GM19455 (cell line): ENCODE results near the gene ZBTB16.

ENCODE experiments used
- ATAC-seq: cut with Tn5 transposase; IDR thresholded peaks from one replicate; pipeline ENCODE4 v1.9.1; 2021; ENCODE audit not compliant: unreplicated experiment

ZBTB16 gene

GRCh38 chr11:114147375-114148012 is 88.0 kb downstream of the ZBTB16 start:
- ATAC-seq = no peak

GRCh38 chr11:114148013-114148382 is 88.5 kb downstream of the ZBTB16 start:
- no peak for ATAC-seq

GRCh38 chr11:114149689-114150407 is 90.3 kb downstream of the ZBTB16 start:
- no peak for ATAC-seq

DNA sequence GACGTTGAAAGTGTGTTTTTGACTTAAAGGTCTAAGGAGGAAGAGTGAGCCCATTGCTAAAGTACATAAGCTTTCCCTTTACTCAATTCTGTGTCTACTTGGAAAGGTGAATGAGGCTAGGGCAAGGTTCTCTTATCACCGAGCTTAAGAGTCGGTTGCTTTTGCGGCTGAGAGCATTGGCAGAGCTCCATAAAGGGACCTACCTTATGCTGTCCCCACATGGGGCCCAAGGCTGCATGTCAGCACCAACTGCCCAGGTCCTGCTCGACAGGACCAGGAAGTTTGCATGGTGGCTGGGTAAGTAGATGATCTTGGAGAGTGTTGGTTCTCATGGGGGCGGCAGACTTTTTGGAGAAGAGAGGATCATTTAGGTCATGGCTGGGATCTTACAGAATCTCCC is 91.2 kb downstream of the ZBTB16 start:
- no peak for ATAC-seq

GRCh38 chr11:114151631-114152030 is 92.1 kb downstream of the ZBTB16 start:
- ATAC-seq = no peak

DNA sequence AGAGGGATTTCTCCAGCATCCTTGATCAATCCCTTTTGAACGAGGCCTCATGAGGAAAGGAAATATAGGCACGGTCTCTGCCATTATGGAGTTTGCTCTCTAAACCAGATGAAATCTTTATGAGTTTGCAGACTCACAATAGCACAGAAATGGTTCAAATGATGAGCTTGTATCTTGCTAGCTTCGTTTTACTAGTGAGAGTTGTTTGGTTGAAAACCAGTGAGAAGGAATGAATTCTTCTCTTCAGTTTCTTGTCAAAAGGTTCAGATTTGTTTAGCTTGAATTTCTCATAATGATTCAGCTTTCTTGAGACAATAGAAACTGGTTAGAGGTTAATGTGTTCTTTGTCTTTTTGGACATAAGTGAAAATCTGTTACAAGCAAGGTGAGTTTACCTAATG is 92.7 kb downstream of the ZBTB16 start:
- no peak for ATAC-seq

DNA sequence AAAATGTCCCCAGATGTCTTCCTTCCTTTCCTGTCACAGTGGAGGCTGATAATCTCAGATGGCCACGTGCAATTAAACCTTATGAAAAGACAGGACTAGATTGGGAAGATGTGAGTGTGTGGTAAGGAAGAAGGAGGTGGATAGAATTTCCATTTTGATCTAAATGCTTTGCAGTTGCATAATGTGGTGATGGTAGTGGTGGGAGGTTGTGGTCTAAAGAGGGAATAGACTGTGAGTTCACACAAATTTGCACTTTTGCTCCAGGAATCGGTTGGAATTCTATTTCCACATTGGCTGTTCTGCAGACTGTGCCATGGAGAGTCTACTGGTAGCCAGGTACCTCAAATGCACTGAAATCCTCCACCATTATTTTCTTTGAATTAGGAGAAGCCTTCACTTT is 93.3 kb downstream of the ZBTB16 start:
- no peak for ATAC-seq

DNA sequence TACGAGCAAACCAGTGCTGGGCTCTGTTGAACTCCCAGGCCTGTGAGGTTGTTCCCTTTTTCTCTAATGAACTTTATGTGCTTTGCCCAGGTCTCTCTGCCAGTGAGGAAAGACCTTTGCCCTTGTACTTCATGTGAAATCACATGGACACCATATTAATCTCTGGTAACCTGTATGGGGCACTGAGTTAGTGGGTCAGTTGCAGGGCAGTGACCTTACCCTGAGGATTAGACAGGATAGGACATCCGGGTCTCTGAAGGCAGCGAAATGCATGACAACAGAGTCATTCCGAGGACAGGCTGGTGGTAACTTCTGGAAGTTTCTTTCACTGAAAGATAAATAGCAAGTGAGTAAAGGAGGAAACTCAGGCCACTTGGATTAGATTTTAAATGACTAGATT is 93.7 kb downstream of the ZBTB16 start:
- ATAC-seq = no peak

- ATAC-seq = no peak
These were observed 94.9 kb downstream of the ZBTB16 start for GRCh38 chr11:114154271-114155047.

DNA sequence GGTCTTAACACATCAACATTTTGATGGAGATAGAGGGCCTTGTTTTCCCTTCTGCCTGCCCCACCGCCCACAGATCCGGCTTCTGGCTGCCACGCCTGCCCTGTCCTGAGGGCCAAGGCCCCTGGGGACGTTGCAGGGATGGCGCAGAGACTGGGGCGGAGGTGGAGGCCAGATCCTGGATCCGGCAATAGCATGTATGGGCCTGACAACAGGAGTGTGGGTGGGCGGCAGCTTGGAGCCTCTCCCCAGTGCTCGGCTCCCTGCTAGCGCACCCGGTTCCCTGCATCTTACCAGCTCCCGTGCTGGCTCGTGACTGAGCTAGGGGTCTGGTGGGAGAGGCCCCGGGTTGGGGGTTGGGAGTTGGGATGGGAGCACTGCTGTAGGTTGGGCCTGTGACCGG is 95.6 kb downstream of the ZBTB16 start:
- ATAC-seq = no peak

DNA sequence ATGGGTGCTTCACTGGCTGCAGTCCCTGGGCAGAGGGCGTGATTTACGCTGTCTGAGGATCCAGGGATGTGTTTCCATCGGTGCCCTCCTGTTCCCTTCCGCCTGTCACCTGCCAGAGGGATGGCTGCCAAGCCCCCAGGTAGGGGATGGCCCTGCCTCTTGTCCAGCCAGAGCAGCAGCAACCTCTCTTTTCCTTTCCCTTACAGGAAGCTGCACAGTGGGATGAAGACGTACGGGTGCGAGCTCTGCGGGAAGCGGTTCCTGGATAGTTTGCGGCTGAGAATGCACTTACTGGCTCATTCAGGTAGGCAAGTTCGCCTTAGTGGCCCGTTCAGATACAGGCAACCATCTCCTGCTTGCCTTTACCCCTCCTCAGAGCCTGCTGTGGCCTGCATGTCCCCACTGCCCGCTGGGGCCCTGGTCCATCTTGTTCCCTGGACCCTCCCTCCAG is 96.6 kb downstream of the ZBTB16 start:
- no peak for ATAC-seq

GRCh38 chr11:114156782-114157181 is 97.3 kb downstream of the ZBTB16 start:
- ATAC-seq = no peak

DNA sequence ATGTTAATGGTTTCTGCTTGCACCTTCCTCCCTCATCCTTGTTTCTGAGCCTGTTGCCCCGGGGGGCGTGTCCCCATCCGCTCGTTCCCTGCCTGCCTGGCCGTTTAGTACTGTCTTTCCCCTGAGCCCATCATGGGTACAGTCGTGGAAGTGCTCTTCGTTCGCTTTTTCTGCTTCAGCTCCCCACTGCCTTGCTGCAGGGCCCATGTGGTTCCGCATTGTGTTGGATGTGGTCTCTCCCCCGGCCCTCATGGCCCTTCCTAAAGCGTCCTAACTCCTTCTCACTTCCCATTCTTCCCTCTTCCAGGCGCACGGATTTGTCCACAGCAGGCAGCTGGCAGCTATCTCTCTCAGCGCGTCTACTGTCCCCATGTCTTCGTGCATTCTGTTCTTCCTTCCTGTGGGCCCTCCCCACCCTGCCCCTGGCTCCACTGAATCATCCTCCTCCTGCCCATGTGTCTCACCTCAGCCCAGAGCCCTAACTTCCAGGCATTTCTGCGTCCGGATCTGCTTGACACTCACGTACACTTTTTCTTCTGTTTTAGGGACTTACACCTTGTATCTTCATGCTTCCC is 98.1 kb downstream of the ZBTB16 start:
- ATAC-seq = no peak

GRCh38 chr11:114158421-114158820 is 98.9 kb downstream of the ZBTB16 start:
- ATAC-seq = no peak

DNA sequence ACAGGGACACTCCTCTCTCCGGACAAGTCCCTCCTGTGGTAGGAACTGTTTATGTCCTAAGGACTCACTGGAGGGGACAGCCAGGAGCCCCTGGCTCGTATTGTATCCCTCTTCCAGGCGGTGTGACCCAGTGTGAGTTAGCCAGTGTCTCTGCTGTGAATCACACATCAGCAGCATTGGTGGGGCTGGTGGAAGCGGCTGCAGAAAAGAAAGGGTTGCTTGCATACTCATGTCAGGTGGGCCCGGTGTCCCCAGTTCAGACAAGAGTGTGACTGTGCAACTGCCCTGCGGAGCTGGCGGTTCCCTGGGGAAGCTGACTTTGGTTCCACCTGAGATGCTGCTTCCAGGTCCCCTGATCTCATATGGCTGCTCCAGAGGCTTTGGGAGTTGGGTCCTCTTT is 99.4 kb downstream of the ZBTB16 start:
- ATAC-seq = no peak

DNA sequence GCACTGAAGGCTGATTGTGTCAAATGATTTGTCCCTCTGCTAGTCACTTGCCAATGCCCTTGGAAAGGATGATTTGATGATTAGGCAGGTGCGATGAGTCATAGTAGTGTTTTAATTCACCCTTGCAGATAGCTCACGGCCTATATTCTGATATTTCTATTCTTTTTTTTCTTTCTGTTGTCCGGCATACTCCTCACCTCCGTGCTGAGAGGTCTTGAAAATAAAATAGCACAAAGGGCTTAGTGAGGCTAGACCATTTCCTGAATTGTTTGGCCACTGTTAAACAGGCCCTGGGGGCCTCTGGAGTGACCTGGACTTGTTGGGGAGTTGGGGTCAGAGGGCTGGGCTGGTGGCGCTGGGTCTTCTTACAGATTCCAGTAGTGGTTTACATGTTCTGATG is 99.8 kb downstream of the ZBTB16 start:
- ATAC-seq = no peak

GRCh38 chr11:114159802-114160632 is 100.5 kb downstream of the ZBTB16 start:
- ATAC-seq = no peak

- ATAC-seq = no peak
These were observed 101.4 kb downstream of the ZBTB16 start for GRCh38 chr11:114160894-114161293.

- no peak for ATAC-seq
These were observed 102.2 kb downstream of the ZBTB16 start for GRCh38 chr11:114161486-114162250.

GRCh38 chr11:114162719-114163123 is 103.2 kb downstream of the ZBTB16 start:
- no peak for ATAC-seq
